Activated CD4-positive, alpha-beta T cell treated with anti-CD3 and anti-CD28 coated beads for 36 hours (primary cell): ENCODE measurements around the gene VTCN1. TPM values are rescaled to one million over a fixed set of nuclear protein-coding genes. Genes with fewer than 3 reads are reported as not detected.
"Not testable (repeated sequence)": the region's sequence is repeated elsewhere in the genome, so short reads cannot be mapped to it uniquely, and the experiment has no call there.

ENCODE experiments used
- ATAC-seq: fragments of 200-7000 bp; cut with Tn5 transposase; one replicate; pipeline ENCODE4 v1.10.0; 2021; ENCODE audit warnings: mild to moderate bottlenecking, moderate library complexity
- CTCF ChIA-PET: fragments of 350-600 bp; sonication (Branson Sonifier 250); formaldehyde crosslinking; loops from one replicate; lab custom pipeline; 2021; ENCODE audit warnings: antibody characterized with exemption; lab: Charles Lee
- POLR2A ChIA-PET: fragments of 350-600 bp; sonication (Branson Sonifier 250); formaldehyde crosslinking; loops from one replicate; lab custom pipeline; 2021; ENCODE audit warnings: antibody characterized with exemption, inconsistent platforms; lab: Charles Lee
- DNase-seq: peaks from one replicate; pipeline ENCODE4 v3.0.0-alpha.2; 2020
- H3K27ac Mint-ChIP-seq: one replicate; pipeline ENCODE4 v1.8.0; 2021; ENCODE audit warnings: mixed read lengths
- H3K27me3 Mint-ChIP-seq: one replicate; pipeline ENCODE4 v1.8.0; 2021; ENCODE audit warnings: mixed read lengths
- H3K36me3 Mint-ChIP-seq: one replicate; pipeline ENCODE4 v1.8.0; 2021; ENCODE audit warnings: low read depth, mixed read lengths
- H3K4me1 Mint-ChIP-seq: one replicate; pipeline ENCODE4 v1.8.0; 2021; ENCODE audit warnings: mixed read lengths
- H3K4me3 Mint-ChIP-seq: one replicate; pipeline ENCODE4 v1.8.0; 2021; ENCODE audit warnings: mild to moderate bottlenecking, moderate library complexity, mixed read lengths
- H3K9me3 Mint-ChIP-seq: one replicate; pipeline ENCODE4 v1.8.0; 2021; ENCODE audit warnings: low read depth, mixed read lengths
- intact Hi-C, 2 experiments: fragments of 100-400 bp; cut with DNase I in 1 of 2; cut with micrococcal nuclease in 1 of 2; formaldehyde crosslinking; loops; one replicate each; pipeline versions ENCODE4 v1.14.2 to v1.15.1; 2022 to 2024; cut with DNase I, micrococcal nuclease
- total RNA-seq, 2 experiments: library from RNA; stranded (reverse); gene quantifications; one replicate each; pipeline ENCODE4 v1.2.3, GENCODE V29; 2021

The VTCN1 gene
- total RNA-seq, 2 experiments from 2014 or later, result not detected

GRCh38 chr1:117110774-117111173 lies 100.0 kb downstream of the VTCN1 start:
- no peaks in the 10 kb centered on the region for H3K27me3 Mint-ChIP-seq
- H3K4me1 Mint-ChIP-seq, result peaks cover 23% of the 10 kb centered on the region
- peaks cover 18% of the 10 kb centered on the region for H3K36me3 Mint-ChIP-seq
- H3K9me3 Mint-ChIP-seq, result no peaks in the 10 kb centered on the region
- intact Hi-C loops, result no loop called here
- no peak overlapping the region for H3K4me3 Mint-ChIP-seq
- no peak overlapping the region for H3K27ac Mint-ChIP-seq
- CTCF ChIA-PET, result interaction anchor here (0.9 to 1.6 kb wide), 2 partner anchors 37 to 44 kb away, joined by 3 to 5 read pairs; no protein-coding TSS in a partner anchor
- DNase-seq, result no peak
- POLR2A ChIA-PET, result interaction anchor here (0.6 kb wide), 1 partner anchor 538 kb away, joined by 3 read pairs; no protein-coding TSS in a partner anchor
- peak; percentile 42 for ATAC-seq

GRCh38 chr1:117107364-117107763 lies 103.4 kb downstream of the VTCN1 start:
- no peak for DNase-seq
- Mint-ChIP-seq H3K27ac (no peak overlapping the region), H3K4me1 (peaks cover 21% of the 10 kb centered on the region), H3K27me3 (no peaks in the 10 kb centered on the region), H3K9me3 (no peaks in the 10 kb centered on the region), H3K36me3 (peaks cover 43% of the 10 kb centered on the region), H3K4me3 (no peak overlapping the region)
- ChIA-PET CTCF (interaction anchor here (0.6 kb wide), 1 partner anchor 18 kb away, joined by 3 read pairs; no protein-coding TSS in a partner anchor), POLR2A (no interaction called here)
- intact Hi-C loops, result no loop called here
- no peak for ATAC-seq

- intact Hi-C loops, result no loop called here
- Mint-ChIP-seq H3K27ac (no peak overlapping the region), H3K9me3 (no peaks in the 10 kb centered on the region), H3K4me3 (no peak overlapping the region), H3K36me3 (peaks cover 50% of the 10 kb centered on the region), H3K4me1 (peaks cover 21% of the 10 kb centered on the region), H3K27me3 (no peaks in the 10 kb centered on the region)
- ChIA-PET POLR2A (no interaction called here), CTCF (no interaction called here)
- DNase-seq (peak; percentile 26), ATAC-seq (peak; percentile 76)
These were observed 104.2 kb downstream of the VTCN1 start for GRCh38 chr1:117106478-117106877.

GRCh38 chr1:117105722-117106121 lies 105.0 kb downstream of the VTCN1 start:
- intact Hi-C loops, result no loop called here
- Mint-ChIP-seq H3K27ac (no peak overlapping the region), H3K9me3 (no peaks in the 10 kb centered on the region), H3K4me3 (no peak overlapping the region), H3K36me3 (peaks cover 57% of the 10 kb centered on the region), H3K27me3 (no peaks in the 10 kb centered on the region), H3K4me1 (peaks cover 15% of the 10 kb centered on the region)
- ATAC-seq (no peak), DNase-seq (no peak)
- POLR2A ChIA-PET, result no interaction called here
- CTCF ChIA-PET, result interaction anchor here (1.3 kb wide), 1 partner anchor 16 kb away, joined by 3 read pairs; no protein-coding TSS in a partner anchor

GRCh38 chr1:117104986-117105385 lies 105.7 kb downstream of the VTCN1 start:
- Mint-ChIP-seq H3K4me1 (peaks cover 9% of the 10 kb centered on the region), H3K9me3 (no peaks in the 10 kb centered on the region), H3K36me3 (peaks cover 64% of the 10 kb centered on the region), H3K4me3 (no peak overlapping the region), H3K27ac (no peak overlapping the region), H3K27me3 (no peaks in the 10 kb centered on the region)
- CTCF ChIA-PET, result interaction anchor here (1.3 kb wide), 1 partner anchor 17 kb away, joined by 3 read pairs; no protein-coding TSS in a partner anchor
- DNase-seq (no peak), ATAC-seq (no peak)
- intact Hi-C loops, result no loop called here
- POLR2A ChIA-PET, result no interaction called here

GRCh38 chr1:117101858-117102257 lies 108.9 kb downstream of the VTCN1 start:
- CTCF ChIA-PET, H3K9me3 Mint-ChIP-seq, POLR2A ChIA-PET, DNase-seq, H3K27me3 Mint-ChIP-seq, ATAC-seq, H3K4me3 Mint-ChIP-seq, H3K27ac Mint-ChIP-seq, intact Hi-C loops, H3K4me1 Mint-ChIP-seq: not testable (repeated sequence)
- peaks cover 81% of the 10 kb centered on the region for H3K36me3 Mint-ChIP-seq

GRCh38 chr1:117101334-117101733 lies 109.4 kb downstream of the VTCN1 start:
- Mint-ChIP-seq H3K9me3 (no peaks in the 10 kb centered on the region), H3K27ac (no peak overlapping the region), H3K36me3 (peaks cover 80% of the 10 kb centered on the region), H3K4me1 (no peaks in the 10 kb centered on the region), H3K27me3 (no peaks in the 10 kb centered on the region), H3K4me3 (no peak overlapping the region)
- intact Hi-C loops, result no loop called here
- DNase-seq (no peak), ATAC-seq (no peak)
- ChIA-PET POLR2A (no interaction called here), CTCF (no interaction called here)

GRCh38 chr1:117098287-117098890 lies 112.3 kb downstream of the VTCN1 start:
- ChIA-PET POLR2A (no interaction called here), CTCF (interaction anchor here (0.7 to 1.4 kb wide), 4 partner anchors 23 to 209 kb away, joined by 3 to 6 read pairs (median 3); partner anchors contain the start of gene TTF2)
- Mint-ChIP-seq H3K27me3 (no peaks in the 10 kb centered on the region), H3K36me3 (peaks cover 78% of the 10 kb centered on the region), H3K4me1 (peaks cover 8% of the 10 kb centered on the region), H3K4me3 (no peak overlapping the region), H3K27ac (no peak overlapping the region), H3K9me3 (no peaks in the 10 kb centered on the region)
- DNase-seq (no peak), ATAC-seq (no peak)
- intact Hi-C loops, result no loop called here

GRCh38 chr1:117097443-117097842 lies 113.3 kb downstream of the VTCN1 start:
- Mint-ChIP-seq H3K36me3 (peaks cover 80% of the 10 kb centered on the region), H3K9me3 (no peaks in the 10 kb centered on the region), H3K4me1 (peaks cover 17% of the 10 kb centered on the region), H3K27ac (no peak overlapping the region), H3K27me3 (no peaks in the 10 kb centered on the region), H3K4me3 (no peak overlapping the region)
- POLR2A ChIA-PET, result no interaction called here
- no peak for DNase-seq
- CTCF ChIA-PET, result interaction anchor here (1.1 to 9.8 kb wide), 2 partner anchors 29 to 31 kb away, joined by 4 to 89 read pairs; no protein-coding TSS in a partner anchor
- intact Hi-C loops, result no loop called here
- ATAC-seq, result no peak

- CTCF ChIA-PET, result interaction anchor here (0.8 to 9.8 kb wide), 3 partner anchors 17 to 32 kb away, joined by 4 to 89 read pairs (median 4); no protein-coding TSS in a partner anchor
- H3K4me3 Mint-ChIP-seq, result no peak overlapping the region
- no peak for DNase-seq
- no peaks in the 10 kb centered on the region for H3K27me3 Mint-ChIP-seq
- ATAC-seq, result no peak
- H3K36me3 Mint-ChIP-seq, result peaks cover 80% of the 10 kb centered on the region
- POLR2A ChIA-PET, result no interaction called here
- H3K27ac Mint-ChIP-seq, result no peak overlapping the region
- intact Hi-C loops, result no loop called here
- H3K4me1 Mint-ChIP-seq, result peaks cover 19% of the 10 kb centered on the region
- H3K9me3 Mint-ChIP-seq, result no peaks in the 10 kb centered on the region
These were observed 113.7 kb downstream of the VTCN1 start for GRCh38 chr1:117096951-117097408.

GRCh38 chr1:117094841-117095604 lies 115.7 kb downstream of the VTCN1 start:
- Mint-ChIP-seq H3K4me1 (peaks cover 19% of the 10 kb centered on the region), H3K4me3 (no peak overlapping the region), H3K36me3 (peaks cover 81% of the 10 kb centered on the region), H3K27me3 (no peaks in the 10 kb centered on the region), H3K27ac (peak overlapping the region; percentile 12), H3K9me3 (no peaks in the 10 kb centered on the region)
- DNase-seq, result no peak
- ChIA-PET POLR2A (interaction anchor here (2.4 kb wide), 1 partner anchor 18 kb away, joined by 8 read pairs; no protein-coding TSS in a partner anchor), CTCF (interaction anchor here (0.5 to 9.8 kb wide), 5 partner anchors 13 to 455 kb away, joined by 3 to 89 read pairs (median 4); no protein-coding TSS in a partner anchor)
- intact Hi-C loops, result loop anchor here in 1 of 2 experiments (2.0 kb wide), 1 partner anchor 18 kb away; no protein-coding TSS in a partner anchor
- no peak for ATAC-seq
